ENCODE measurements around the gene TMEM53.

- no peak for TF ChIP-seq SUZ12 (IDR thresholded peaks at IDR 0.05)
- no peak for TF ChIP-seq SP1 (IDR thresholded peaks at IDR 0.05)
- TF ChIP-seq FOXM1 (IDR thresholded peaks at IDR 0.05; ENCODE audit: borderline replicate concordance), result no peak
- TF ChIP-seq BHLHE40 (IDR thresholded peaks at IDR 0.05; ENCODE audit: borderline replicate concordance), result no peak
- no peak for TF ChIP-seq L3MBTL2 (conservative IDR thresholded peaks at IDR 0.05)
- TF ChIP-seq ZNF384 (IDR thresholded peaks at IDR 0.05), result no peak
- TF ChIP-seq ARNT (IDR thresholded peaks at IDR 0.05), result no peak
- no peak for TF ChIP-seq TARDBP (IDR thresholded peaks at IDR 0.05)
Observed at GRCh38 chr1:44610527-44611148, 63.6 kb downstream of the TMEM53 start.
